Endothelial cell (in vitro differentiated cells): ENCODE results near the gene SPATS2L. TPM values are rescaled to one million over a fixed set of nuclear protein-coding genes. Genes with fewer than 3 reads are reported as not detected.

Experiments
- DNase-seq: peaks from one replicate; pipeline ENCODE4 v3.0.0; 2021; ENCODE audit warnings: low spot score
- H3K27ac Mint-ChIP-seq: one replicate; pipeline ENCODE4 v1.8.0; 2021; ENCODE audit warnings: mixed read lengths, inconsistent platforms; ENCODE audit not compliant: unreplicated experiment
- H3K27me3 Mint-ChIP-seq: one replicate; pipeline ENCODE4 v1.8.0; 2021; ENCODE audit warnings: mild to moderate bottlenecking, moderate library complexity, mixed read lengths, inconsistent platforms; ENCODE audit not compliant: unreplicated experiment
- H3K36me3 Mint-ChIP-seq: one replicate; pipeline ENCODE4 v1.8.0; 2021; ENCODE audit warnings: mild to moderate bottlenecking, low read depth, mixed read lengths, inconsistent platforms; ENCODE audit not compliant: unreplicated experiment
- H3K4me1 Mint-ChIP-seq: one replicate; pipeline ENCODE4 v1.8.0; 2021; ENCODE audit warnings: mild to moderate bottlenecking, mixed read lengths, inconsistent platforms; ENCODE audit not compliant: unreplicated experiment
- H3K4me3 Mint-ChIP-seq: one replicate; pipeline ENCODE4 v1.8.0; 2021; ENCODE audit warnings: mild to moderate bottlenecking, mixed read lengths, inconsistent platforms; ENCODE audit not compliant: unreplicated experiment
- H3K9me3 Mint-ChIP-seq: one replicate; pipeline ENCODE4 v1.8.0; 2021; ENCODE audit warnings: mixed read lengths, inconsistent platforms; ENCODE audit not compliant: unreplicated experiment
- total RNA-seq: library from RNA; stranded (reverse); fragmentation: NEBNext Ultra II Directional; extraction: Animal tissue kit (Norgen Biotek cat#: 25700); gene quantifications from one replicate; pipeline ENCODE4 v1.2.1, GENCODE V29; 2021; ENCODE audit not compliant: unreplicated experiment
- TF ChIP-seq, protein P1 (sequence below): fragments of 200-600 bp; sonication (generic); IDR thresholded peaks from one replicate; pipeline ENCODE4 v1.5.0; 2021; ENCODE audit warnings: antibody characterized with exemption; ENCODE audit not compliant: unreplicated experiment

SPATS2L gene
- total RNA-seq, 1 donor from 2014 or later: 72.9 TPM

DNA sequence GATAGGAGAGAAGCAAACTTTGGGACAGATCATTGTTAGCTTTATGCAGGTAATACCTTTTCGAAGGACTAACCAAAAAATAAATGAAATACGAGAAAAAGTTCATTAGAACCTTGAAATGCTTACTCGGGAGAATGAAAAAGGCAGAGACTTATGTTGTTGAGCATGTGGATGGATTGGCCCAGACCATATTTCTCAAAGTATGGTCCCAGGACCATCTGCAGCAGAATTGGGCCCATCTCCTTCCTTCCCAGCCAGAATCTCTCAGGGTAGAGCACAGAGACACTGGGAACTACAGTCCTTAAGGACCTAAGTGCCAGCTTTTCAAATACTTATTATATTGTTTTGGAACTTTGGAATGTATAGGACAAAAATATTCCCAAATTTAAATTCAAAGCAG lies 152.6 kb downstream of the SPATS2L start:
- no peak for DNase-seq
- Mint-ChIP-seq H3K27me3 (no peaks in the 10 kb centered on the region), H3K4me3 (no peak overlapping the region), H3K9me3 (no peaks in the 10 kb centered on the region), H3K4me1 (peaks cover 17% of the 10 kb centered on the region), H3K36me3 (peaks cover 17% of the 10 kb centered on the region), H3K27ac (no peak overlapping the region)
- TF ChIP-seq, protein P1, sequence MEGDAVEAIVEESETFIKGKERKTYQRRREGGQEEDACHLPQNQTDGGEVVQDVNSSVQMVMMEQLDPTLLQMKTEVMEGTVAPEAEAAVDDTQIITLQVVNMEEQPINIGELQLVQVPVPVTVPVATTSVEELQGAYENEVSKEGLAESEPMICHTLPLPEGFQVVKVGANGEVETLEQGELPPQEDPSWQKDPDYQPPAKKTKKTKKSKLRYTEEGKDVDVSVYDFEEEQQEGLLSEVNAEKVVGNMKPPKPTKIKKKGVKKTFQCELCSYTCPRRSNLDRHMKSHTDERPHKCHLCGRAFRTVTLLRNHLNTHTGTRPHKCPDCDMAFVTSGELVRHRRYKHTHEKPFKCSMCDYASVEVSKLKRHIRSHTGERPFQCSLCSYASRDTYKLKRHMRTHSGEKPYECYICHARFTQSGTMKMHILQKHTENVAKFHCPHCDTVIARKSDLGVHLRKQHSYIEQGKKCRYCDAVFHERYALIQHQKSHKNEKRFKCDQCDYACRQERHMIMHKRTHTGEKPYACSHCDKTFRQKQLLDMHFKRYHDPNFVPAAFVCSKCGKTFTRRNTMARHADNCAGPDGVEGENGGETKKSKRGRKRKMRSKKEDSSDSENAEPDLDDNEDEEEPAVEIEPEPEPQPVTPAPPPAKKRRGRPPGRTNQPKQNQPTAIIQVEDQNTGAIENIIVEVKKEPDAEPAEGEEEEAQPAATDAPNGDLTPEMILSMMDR: no peak

DNA sequence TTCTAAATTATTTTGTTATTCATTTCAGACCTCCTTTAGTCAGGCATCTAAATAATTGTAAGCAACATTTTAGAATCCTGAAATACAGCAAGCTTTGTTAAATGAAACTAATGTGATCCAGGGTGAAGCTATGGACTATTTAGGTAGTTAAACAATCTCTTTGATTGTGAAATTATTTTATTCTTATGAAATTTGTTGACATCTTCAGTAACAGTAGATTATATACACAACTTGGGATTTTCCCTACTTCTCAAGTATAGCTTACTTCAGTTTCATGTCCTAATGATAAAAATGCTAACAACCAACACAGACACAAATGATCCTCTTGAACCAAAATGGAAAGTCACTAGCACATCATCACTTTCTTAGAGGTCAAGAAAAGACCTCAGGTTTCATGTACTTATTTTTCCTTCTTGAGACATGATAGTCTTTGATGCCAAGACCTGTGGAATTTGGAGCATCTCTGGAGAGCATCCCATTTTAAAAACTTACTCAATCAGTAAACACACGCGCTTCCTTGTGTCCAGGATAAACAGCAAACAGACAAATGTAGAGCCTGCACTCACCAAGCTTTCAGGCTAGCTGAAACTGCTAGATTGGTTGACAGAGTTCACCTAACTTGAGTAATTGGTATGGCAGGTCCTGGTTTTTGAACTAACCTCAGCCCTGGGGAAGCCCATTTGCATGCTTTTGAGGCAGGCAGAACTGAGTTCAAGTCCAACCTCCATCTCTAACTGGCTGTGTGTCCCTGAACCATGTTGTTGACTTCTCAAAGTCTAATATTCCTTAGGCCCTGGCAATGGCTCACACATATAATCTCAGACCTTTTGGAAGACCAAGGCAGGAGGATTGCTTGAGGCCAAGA lies 155.6 kb downstream of the SPATS2L start:
- Mint-ChIP-seq H3K9me3 (no peaks in the 10 kb centered on the region), H3K4me3 (no peak overlapping the region), H3K36me3 (peaks cover 18% of the 10 kb centered on the region), H3K4me1 (peaks cover under 1% of the 10 kb centered on the region), H3K27me3 (peaks cover 3% of the 10 kb centered on the region), H3K27ac (no peak overlapping the region)
- TF ChIP-seq, protein P1: no peak
- DNase-seq: no peak

DNA sequence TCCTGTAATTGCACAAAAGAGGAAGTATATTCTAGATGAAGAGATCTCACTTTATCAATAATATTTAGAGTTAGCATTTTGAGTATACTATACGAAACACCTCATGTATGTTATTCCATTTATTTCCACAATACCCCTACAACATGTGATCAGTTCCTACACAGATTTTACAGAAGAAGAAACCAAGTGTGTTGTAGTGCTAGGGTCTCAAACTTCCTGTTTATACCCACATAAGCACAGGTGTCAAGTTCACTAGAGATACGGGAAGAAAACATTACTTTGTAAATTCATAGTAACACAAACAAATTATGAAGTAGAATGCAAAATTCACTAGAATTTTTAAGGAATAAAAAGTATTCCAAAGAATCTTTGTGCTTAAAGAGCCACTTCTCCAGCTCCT lies 157.0 kb downstream of the SPATS2L start:
- Mint-ChIP-seq H3K36me3 (peaks cover 28% of the 10 kb centered on the region), H3K4me1 (no peaks in the 10 kb centered on the region), H3K27ac (no peak overlapping the region), H3K4me3 (no peak overlapping the region), H3K9me3 (no peaks in the 10 kb centered on the region), H3K27me3 (peaks cover 3% of the 10 kb centered on the region)
- no peak for DNase-seq
- TF ChIP-seq, protein P1: no peak

DNA sequence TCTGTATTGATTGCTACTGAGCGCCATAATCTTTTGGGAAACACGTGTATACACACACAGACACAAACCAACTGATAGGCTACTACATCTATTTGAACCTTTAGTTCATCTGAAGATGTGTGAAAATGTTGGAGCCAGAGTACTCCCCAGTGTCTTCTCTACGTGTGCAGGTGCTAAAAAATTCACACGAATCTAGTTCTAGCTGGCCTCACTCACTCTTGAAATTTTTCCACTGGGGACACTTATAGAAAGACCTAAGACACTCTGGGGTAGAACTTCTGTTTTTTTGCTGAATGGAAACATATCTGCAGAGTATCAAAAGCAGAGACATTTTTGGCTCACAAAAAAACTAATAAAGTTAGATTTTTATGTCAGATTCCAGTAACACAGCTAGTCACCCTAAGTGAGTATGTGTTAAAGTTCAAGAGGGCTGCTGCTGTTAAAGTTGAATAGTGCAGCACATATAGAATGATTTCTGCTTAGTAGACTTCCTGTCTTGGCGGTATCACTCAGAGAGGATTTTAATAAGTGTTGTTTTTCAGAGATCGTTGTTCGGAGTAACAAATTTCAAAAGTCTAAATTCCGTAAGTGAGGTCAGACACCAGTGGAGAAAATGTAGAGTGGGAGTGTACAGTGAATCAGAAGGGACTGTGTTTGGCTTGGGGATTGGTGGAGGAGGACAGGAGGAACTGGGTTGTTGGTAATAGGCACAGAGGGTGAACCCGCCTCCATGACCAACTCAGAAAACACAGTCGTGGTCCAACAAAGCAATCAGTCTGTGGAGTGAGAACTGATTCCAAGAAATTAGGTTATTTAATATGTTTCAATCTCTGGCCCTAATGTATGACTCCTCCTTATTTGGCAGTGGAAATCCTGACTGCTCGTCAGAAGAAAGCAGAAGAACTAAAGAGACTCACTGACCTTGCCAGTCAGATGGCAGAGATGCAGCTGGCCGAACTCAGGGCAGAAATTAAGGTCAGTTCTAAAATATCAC lies 160.2 kb downstream of the SPATS2L start:
- Mint-ChIP-seq H3K27me3 (peaks cover 3% of the 10 kb centered on the region), H3K4me3 (no peak overlapping the region), H3K4me1 (no peaks in the 10 kb centered on the region), H3K36me3 (peaks cover 44% of the 10 kb centered on the region), H3K9me3 (no peaks in the 10 kb centered on the region), H3K27ac (peak overlapping the region; percentile 9)
- TF ChIP-seq, protein P1: no peak
- DNase-seq: no peak
